ENCODE measurements around the gene PLAC8. TPM values are rescaled to one million over a fixed set of nuclear protein-coding genes. Genes with fewer than 3 reads are reported as not detected.

PLAC8 gene
- total and polyA plus RNA-seq, 2 of the 13 experiments (the other 11 are each of a cell fraction or from before 2014, with no cell fraction given): 3.0 to 174 TPM

- intact Hi-C loops (cut with micrococcal nuclease; ENCODE audit: unreplicated experiment): no loop called here
- WGBS (ENCODE audit: low lambda C conversion rate): 80% methylated on average over 2 of the region's 2 CpGs
- ATAC-seq: no peak
- Histone ChIP-seq H2AFZ (ENCODE audit: low read length) (no peak overlapping the region), H3K36me3 (replicated peaks in 1 of 2; ENCODE audit: control insufficient read depth in 1 of 2, insufficient read depth in 2 of 2, low read length in 2 of 2) (peaks cover 11 to 63% of the 10 kb centered on the region in 2 experiments), H3K4me1 (ENCODE audit: insufficient read depth, low read length) (no peaks in the 10 kb centered on the region), H3K27ac (ENCODE audit: extremely low read length, insufficient read depth, low read length) (no peak overlapping the region), H3K9me3 (ENCODE audit: low read length) (no peaks in the 10 kb centered on the region), H4K20me1 (ENCODE audit: insufficient read depth, low read length) (0 out of 2 replicates have a peak, but pooled peaks cover 3% of the 10 kb centered on the region), H3K79me2 (ENCODE audit: insufficient read depth, low read length) (no peaks in the 10 kb centered on the region), H3K4me3 (replicated peaks in 1 of 3; ENCODE audit: insufficient read depth in 1 of 3, low read depth in 2 of 3, low read length in 3 of 3) (no peak overlapping the region), H3K4me2 (ENCODE audit: low read depth, low read length) (no peak overlapping the region), H3K9ac (ENCODE audit: insufficient read depth, low read depth, low read length) (no peak overlapping the region), H3K27me3 (ENCODE audit: control insufficient read depth in 1 of 2, insufficient read depth in 2 of 2, low read length in 2 of 2) (no peaks in the 10 kb centered on the region)
- ChIA-PET POLR2A (no interaction called here), CTCF (ENCODE audit: low intra/inter-chr PET ratio, low total read pairs) (no interaction called here)
- TF ChIP-seq ATF7 (IDR thresholded peaks at IDR 0.05): peak; percentile 31; the same call in 1 of the 2 replicates
- TF ChIP-seq ATF7 (CRISPR knock-in tag; IDR thresholded peaks at IDR 0.05): no peak
- TF ChIP-seq MAFK (conservative IDR thresholded peaks at IDR 0.05 in 1 of 2, IDR thresholded peaks at IDR 0.05 in 1 of 2; ENCODE audit: low read length in 2 of 2): peak; percentile 32 to 58; a peak in 2 of 4 replicates
- no peak for TF ChIP-seq SIX4 (CRISPR knock-in tag; IDR thresholded peaks at IDR 0.05)
- no TSS peak for BruUV-seq (replicated peaks)
- DNase-seq (ENCODE audit: low spot score): no peak
- in situ Hi-C loops (cut with HindIII; ENCODE audit: extremely low pct_ligation_motif_present, low pct_unique_long_range_greater_than_20kb): no loop called here
- FAIRE-seq: no peak
Measured at GRCh38 chr4:83096397-83096796, 18.1 kb downstream of the PLAC8 start.

GRCh38 chr4:83093060-83093640, 21.4 kb downstream of the PLAC8 start:
- H3K36me3 ChIP-seq (replicated peaks in 1 of 2; ENCODE audit: control insufficient read depth in 1 of 2, insufficient read depth in 2 of 2, low read length in 2 of 2): peaks cover 10 to 73% of the 10 kb centered on the region in 2 experiments
- no peak overlapping the region for H3K4me2 ChIP-seq (ENCODE audit: low read depth, low read length)
- WGBS (ENCODE audit: low lambda C conversion rate): 95% methylated on average over 6 of the region's 6 CpGs
- ChIA-PET POLR2A (no interaction called here), CTCF (ENCODE audit: low intra/inter-chr PET ratio, low total read pairs) (no interaction called here)
- BruUV-seq (replicated peaks): no TSS peak
- no peak overlapping the region for H3K4me3 ChIP-seq (replicated peaks in 1 of 3; ENCODE audit: insufficient read depth in 1 of 3, low read depth in 2 of 3, low read length in 3 of 3)
- TF ChIP-seq KLF13 (CRISPR knock-in tag; IDR thresholded peaks at IDR 0.05): no peak
- TF ChIP-seq ZNF350 (CRISPR knock-in tag; IDR thresholded peaks at IDR 0.05; ENCODE audit: borderline replicate concordance, low read depth): no peak
- TF ChIP-seq ZMAT3 (CRISPR knock-in tag; conservative IDR thresholded peaks at IDR 0.05): no peak
- TF ChIP-seq STAG1 (CRISPR knock-in tag; IDR thresholded peaks at IDR 0.05): peak; percentile 18; the same call in 1 of the 2 replicates
- TF ChIP-seq, protein P1, sequence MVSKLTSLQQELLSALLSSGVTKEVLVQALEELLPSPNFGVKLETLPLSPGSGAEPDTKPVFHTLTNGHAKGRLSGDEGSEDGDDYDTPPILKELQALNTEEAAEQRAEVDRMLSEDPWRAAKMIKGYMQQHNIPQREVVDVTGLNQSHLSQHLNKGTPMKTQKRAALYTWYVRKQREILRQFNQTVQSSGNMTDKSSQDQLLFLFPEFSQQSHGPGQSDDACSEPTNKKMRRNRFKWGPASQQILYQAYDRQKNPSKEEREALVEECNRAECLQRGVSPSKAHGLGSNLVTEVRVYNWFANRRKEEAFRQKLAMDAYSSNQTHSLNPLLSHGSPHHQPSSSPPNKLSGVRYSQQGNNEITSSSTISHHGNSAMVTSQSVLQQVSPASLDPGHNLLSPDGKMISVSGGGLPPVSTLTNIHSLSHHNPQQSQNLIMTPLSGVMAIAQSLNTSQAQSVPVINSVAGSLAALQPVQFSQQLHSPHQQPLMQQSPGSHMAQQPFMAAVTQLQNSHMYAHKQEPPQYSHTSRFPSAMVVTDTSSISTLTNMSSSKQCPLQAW (CRISPR knock-in tag; IDR thresholded peaks at IDR 0.05): no peak
- no peak for TF ChIP-seq KDM4B (CRISPR knock-in tag; IDR thresholded peaks at IDR 0.05)
- no peak for TF ChIP-seq ZKSCAN8 (CRISPR knock-in tag; IDR thresholded peaks at IDR 0.05; ENCODE audit: borderline replicate concordance)
- no peaks in the 10 kb centered on the region for H3K79me2 ChIP-seq (ENCODE audit: insufficient read depth, low read length)
- no peak overlapping the region for H3K27ac ChIP-seq (ENCODE audit: extremely low read length, insufficient read depth, low read length)
- no peaks in the 10 kb centered on the region for H3K4me1 ChIP-seq (ENCODE audit: insufficient read depth, low read length)
- ATAC-seq: no peak
- H3K27me3 ChIP-seq (ENCODE audit: control insufficient read depth in 1 of 2, insufficient read depth in 2 of 2, low read length in 2 of 2): no peaks in the 10 kb centered on the region
- no peaks in the 10 kb centered on the region for H3K9me3 ChIP-seq (ENCODE audit: low read length)
- DNase-seq (ENCODE audit: low spot score): no peak
- intact Hi-C loops (cut with micrococcal nuclease; ENCODE audit: unreplicated experiment): no loop called here
- no peak overlapping the region for H2AFZ ChIP-seq (ENCODE audit: low read length)
- no peak overlapping the region for H3K9ac ChIP-seq (ENCODE audit: insufficient read depth, low read depth, low read length)
- in situ Hi-C loops (cut with HindIII; ENCODE audit: extremely low pct_ligation_motif_present, low pct_unique_long_range_greater_than_20kb): no loop called here
- no peak for FAIRE-seq
- H4K20me1 ChIP-seq (ENCODE audit: insufficient read depth, low read length): 0 out of 2 replicates have a peak, but pooled peaks cover 3% of the 10 kb centered on the region

Data from HepG2 (cell line).